H9 (cell line): ENCODE measurements around the gene CDH20. TPM values are rescaled to one million over a fixed set of nuclear protein-coding genes. Genes with fewer than 3 reads are reported as not detected.

Experiments
- DNase-seq: peaks from one replicate; pipeline ENCODE4 v3.0.0-alpha.2; 2017
- H2AFZ ChIP-seq: one replicate; pipeline ENCODE4 v1.6.1; 2013; ENCODE audit warnings: mild to moderate bottlenecking, low read length, control low read depth, moderate library complexity
- H2AK5ac ChIP-seq: 2 replicates; pipeline ENCODE4 v1.6.1; 2013; ENCODE audit warnings: low read length, control low read depth, mixed read lengths; ENCODE audit not compliant: insufficient read length
- H2BK120ac ChIP-seq: one replicate; pipeline ENCODE4 v1.6.1; 2013; ENCODE audit warnings: low read depth, mild to moderate bottlenecking, low read length, control low read depth, inconsistent platforms; ENCODE audit not compliant: poor library complexity, severe bottlenecking
- H2BK12ac ChIP-seq: 2 replicates; pipeline ENCODE4 v1.6.1; 2013; ENCODE audit warnings: low read length, control low read depth, mixed read lengths, low read depth; ENCODE audit not compliant: insufficient read length
- H2BK15ac ChIP-seq: 2 replicates; pipeline ENCODE4 v1.6.1; 2013; ENCODE audit warnings: low read depth, low read length, control low read depth
- H2BK20ac ChIP-seq: one replicate; pipeline ENCODE4 v1.6.1; 2013; ENCODE audit warnings: low read depth, mild to moderate bottlenecking, low read length, control low read depth, inconsistent platforms; ENCODE audit not compliant: poor library complexity, severe bottlenecking
- H2BK5ac ChIP-seq: 2 replicates; pipeline ENCODE4 v1.6.1; 2013; ENCODE audit warnings: low read length, control low read depth, mixed read lengths; ENCODE audit not compliant: insufficient read length
- H3K14ac ChIP-seq: 2 replicates; pipeline ENCODE4 v1.6.1; 2013; ENCODE audit warnings: low read length, control low read depth; ENCODE audit not compliant: insufficient read depth
- H3K18ac ChIP-seq: 2 replicates; pipeline ENCODE4 v1.6.1; 2013; ENCODE audit warnings: low read depth, mild to moderate bottlenecking, mixed read lengths, low read length, control low read depth; ENCODE audit not compliant: insufficient read length
- H3K23ac ChIP-seq: 2 replicates; pipeline ENCODE4 v1.6.1; 2013; ENCODE audit warnings: low read length, control low read depth, mixed read lengths, low read depth; ENCODE audit not compliant: insufficient read length
- H3K23me2 ChIP-seq: 2 replicates; pipeline ENCODE4 v1.6.1; 2013; ENCODE audit warnings: low read depth, mild to moderate bottlenecking, mixed read lengths, low read length, control low read depth; ENCODE audit not compliant: insufficient read length, poor library complexity, severe bottlenecking
- H3K27ac ChIP-seq: 2 replicates; pipeline ENCODE4 v1.5.1; 2013; ENCODE audit warnings: low read length, control low read depth, mixed read lengths, low read depth; ENCODE audit not compliant: insufficient read length
- H3K27me3 ChIP-seq: 2 replicates; pipeline ENCODE4 v1.6.1; 2013; ENCODE audit warnings: low read length, control low read depth, inconsistent platforms; ENCODE audit not compliant: insufficient read depth
- H3K4ac ChIP-seq: 2 replicates; pipeline ENCODE4 v1.6.1; 2013; ENCODE audit warnings: low read depth, mild to moderate bottlenecking, control low read depth, inconsistent platforms, low read length, moderate library complexity
- H3K4me1 ChIP-seq: 2 replicates; pipeline ENCODE4 v1.6.1; 2013; ENCODE audit warnings: low read length, control low read depth, inconsistent platforms; ENCODE audit not compliant: insufficient read depth
- H3K4me2 ChIP-seq: 2 replicates; pipeline ENCODE4 v1.6.1; 2013; ENCODE audit warnings: low read length, control low read depth, mixed read lengths; ENCODE audit not compliant: insufficient read length, insufficient read depth
- H3K56ac ChIP-seq: 2 replicates; pipeline ENCODE4 v1.6.1; 2013; ENCODE audit warnings: low read depth, mild to moderate bottlenecking, mixed read lengths, low read length, control low read depth; ENCODE audit not compliant: insufficient read length
- H3K79me1 ChIP-seq: 2 replicates; pipeline ENCODE4 v1.6.1; 2013; ENCODE audit warnings: low read depth, mild to moderate bottlenecking, moderate library complexity, low read length, control low read depth, inconsistent platforms; ENCODE audit not compliant: insufficient read depth, poor library complexity, severe bottlenecking
- H3K79me2 ChIP-seq: 2 replicates; pipeline ENCODE4 v1.6.1; 2013; ENCODE audit warnings: low read length, control low read depth, inconsistent platforms; ENCODE audit not compliant: insufficient read depth
- H3K9ac ChIP-seq: 2 replicates; pipeline ENCODE4 v1.6.1; 2013; ENCODE audit warnings: low read length, control low read depth, mixed read lengths; ENCODE audit not compliant: insufficient read length; ENCODE audit errors: extremely low read depth
- H3K9me3 ChIP-seq: one replicate; pipeline ENCODE4 v1.6.1; 2013; ENCODE audit warnings: low read depth, low read length, inconsistent platforms; ENCODE audit not compliant: control insufficient read depth
- H3T11ph ChIP-seq: one replicate; pipeline ENCODE4 v1.6.1; 2013; ENCODE audit warnings: mild to moderate bottlenecking, low read length, control low read depth, inconsistent platforms
- H4K20me1 ChIP-seq: one replicate; pipeline ENCODE4 v1.6.1; 2013; ENCODE audit not compliant: control insufficient read depth, insufficient read length, insufficient read depth
- H4K5ac ChIP-seq: 2 replicates; pipeline ENCODE4 v1.6.1; 2013; ENCODE audit warnings: low read depth, mild to moderate bottlenecking, mixed read lengths, low read length, control low read depth; ENCODE audit not compliant: insufficient read length
- H4K8ac ChIP-seq: replicated peaks from 2 replicates; pipeline ENCODE4 v1.6.1; 2013; ENCODE audit warnings: low read length, control low read depth, mixed read lengths, low read depth; ENCODE audit not compliant: insufficient read length
- H4K91ac ChIP-seq: 2 replicates; pipeline ENCODE4 v1.6.1; 2013; ENCODE audit warnings: low read depth, mild to moderate bottlenecking, moderate library complexity, mixed read lengths, low read length, control low read depth; ENCODE audit not compliant: insufficient read length
- H3K27ac Mint-ChIP-seq, 3 experiments: 2 replicates in 2 of 3; 3 replicates in 1 of 3; pipeline ENCODE4 v1.8.0; 2020 to 2021; ENCODE audit warnings: mixed read lengths in 3 of 3, mild to moderate bottlenecking in 1 of 3, moderate library complexity in 1 of 3
- H3K27me3 Mint-ChIP-seq: 2 replicates; pipeline ENCODE4 v1.8.0; 2021; ENCODE audit warnings: low read depth, mild to moderate bottlenecking, moderate library complexity, mixed read lengths
- H3K36me3 Mint-ChIP-seq, 3 experiments: 2 replicates in 2 of 3; 3 replicates in 1 of 3; pipeline ENCODE4 v1.8.0; 2020 to 2021; ENCODE audit warnings: low read depth in 3 of 3, mixed read lengths in 3 of 3; ENCODE audit not compliant: insufficient read depth in 1 of 3
- H3K4me1 Mint-ChIP-seq, 2 experiments: 2 replicates each; pipeline ENCODE4 v1.8.0; 2020; ENCODE audit warnings: mixed read lengths in 2 of 2
- H3K4me3 Mint-ChIP-seq, 2 experiments: 2 replicates in 1 of 2; 3 replicates in 1 of 2; pipeline ENCODE4 v1.8.0; 2020 to 2021; ENCODE audit warnings: mild to moderate bottlenecking in 2 of 2, mixed read lengths in 2 of 2, moderate library complexity in 1 of 2
- H3K9me3 Mint-ChIP-seq, 2 experiments: 2 replicates in 1 of 2; 3 replicates in 1 of 2; pipeline ENCODE4 v1.8.0; 2020; ENCODE audit warnings: mild to moderate bottlenecking in 2 of 2, mixed read lengths in 2 of 2, moderate library complexity in 1 of 2
- WGBS: extraction: QIAGEN DNeasy Blood & Tissue Kit; methylation state at CpG from one replicate; pipeline ENCODE4 v1.1.7; 2013; ENCODE audit warnings: missing lambda C conversion rate, low lambda C conversion rate, mixed read lengths; ENCODE audit not compliant: insufficient read length; ENCODE audit errors: extremely low coverage; 5-methylcytosine and 5-hydroxymethylcytosine counted together
- total RNA-seq: library from RNA; stranded (reverse); gene quantifications from 2 replicates; pipeline ENCODE4 v1.2.1, GENCODE V29; 2021
- TF ChIP-seq, protein P1 (sequence below): fragments of 200-600 bp; sonication (generic); conservative IDR thresholded peaks from 3 replicates; pipeline ENCODE4 v1.8.0; 2021; ENCODE audit warnings: antibody characterized with exemption, mild to moderate bottlenecking

The CDH20 gene
- total RNA-seq, 1 experiment from 2014 or later = not detected

DNA sequence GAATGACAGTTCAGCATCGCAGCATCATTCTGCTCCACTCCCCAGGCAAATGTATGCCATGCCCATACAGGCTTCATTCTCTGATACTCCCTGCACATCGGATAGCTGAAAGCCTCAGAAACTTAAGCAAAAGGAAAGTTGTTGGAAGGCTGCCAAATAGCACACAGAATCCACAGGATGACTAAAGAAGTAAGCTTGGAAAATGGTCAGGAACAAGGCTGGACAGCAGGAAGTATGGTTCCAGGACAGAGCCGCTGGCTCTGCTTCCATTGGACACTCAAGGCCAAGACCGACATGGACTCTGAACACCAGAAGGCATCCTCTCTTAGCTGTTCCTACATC, 256.5 kb downstream of the CDH20 start:
- H3K9ac ChIP-seq = no peak overlapping the region
- TF ChIP-seq, protein P1, sequence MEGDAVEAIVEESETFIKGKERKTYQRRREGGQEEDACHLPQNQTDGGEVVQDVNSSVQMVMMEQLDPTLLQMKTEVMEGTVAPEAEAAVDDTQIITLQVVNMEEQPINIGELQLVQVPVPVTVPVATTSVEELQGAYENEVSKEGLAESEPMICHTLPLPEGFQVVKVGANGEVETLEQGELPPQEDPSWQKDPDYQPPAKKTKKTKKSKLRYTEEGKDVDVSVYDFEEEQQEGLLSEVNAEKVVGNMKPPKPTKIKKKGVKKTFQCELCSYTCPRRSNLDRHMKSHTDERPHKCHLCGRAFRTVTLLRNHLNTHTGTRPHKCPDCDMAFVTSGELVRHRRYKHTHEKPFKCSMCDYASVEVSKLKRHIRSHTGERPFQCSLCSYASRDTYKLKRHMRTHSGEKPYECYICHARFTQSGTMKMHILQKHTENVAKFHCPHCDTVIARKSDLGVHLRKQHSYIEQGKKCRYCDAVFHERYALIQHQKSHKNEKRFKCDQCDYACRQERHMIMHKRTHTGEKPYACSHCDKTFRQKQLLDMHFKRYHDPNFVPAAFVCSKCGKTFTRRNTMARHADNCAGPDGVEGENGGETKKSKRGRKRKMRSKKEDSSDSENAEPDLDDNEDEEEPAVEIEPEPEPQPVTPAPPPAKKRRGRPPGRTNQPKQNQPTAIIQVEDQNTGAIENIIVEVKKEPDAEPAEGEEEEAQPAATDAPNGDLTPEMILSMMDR = no peak
- no peak overlapping the region for H4K8ac ChIP-seq
- H3K27ac ChIP-seq = no peak overlapping the region
- H4K91ac ChIP-seq = no peak overlapping the region
- H3K79me2 ChIP-seq = no peaks in the 10 kb centered on the region
- no peak overlapping the region for H2AK5ac ChIP-seq
- H3K4ac ChIP-seq = no peak overlapping the region
- no peaks in the 10 kb centered on the region for H3K27me3 ChIP-seq
- no peak overlapping the region for H2BK20ac ChIP-seq
- Mint-ChIP-seq H3K4me3 (no peak overlapping the region), H3K9me3 (no peaks in the 10 kb centered on the region), H3K4me1 (no peaks in the 10 kb centered on the region), H3K36me3 (no peaks in the 10 kb centered on the region), H3K27me3 (peaks cover 2% of the 10 kb centered on the region), H3K27ac (no peak overlapping the region)
- no peaks in the 10 kb centered on the region for H3K9me3 ChIP-seq
- H2BK120ac ChIP-seq = no peak overlapping the region
- no peak overlapping the region for H3K18ac ChIP-seq
- no peaks in the 10 kb centered on the region for H3K23me2 ChIP-seq
- no peaks in the 10 kb centered on the region for H3K79me1 ChIP-seq
- no peaks in the 10 kb centered on the region for H3K4me1 ChIP-seq
- no peak overlapping the region for H2AFZ ChIP-seq
- no peak overlapping the region for H3K23ac ChIP-seq
- no peak overlapping the region for H2BK12ac ChIP-seq
- H3T11ph ChIP-seq = no peak overlapping the region
- no peak for DNase-seq
- H3K4me2 ChIP-seq = no peak overlapping the region
- no peak overlapping the region for H2BK5ac ChIP-seq
- no peak overlapping the region for H3K14ac ChIP-seq
- H3K56ac ChIP-seq = no peak overlapping the region
- no CpG with 5 or more reads among the region's 4 CpGs for WGBS
- no peak overlapping the region for H2BK15ac ChIP-seq
- no peak overlapping the region for H4K5ac ChIP-seq
- no peaks in the 10 kb centered on the region for H4K20me1 ChIP-seq
